ENCODE measurements around the gene DCLK2. TPM values are rescaled to one million over a fixed set of nuclear protein-coding genes. Genes with fewer than 3 reads are reported as not detected.
A peak's percentile ranks its signal among the peaks of the same experiment; 100 is the strongest.

The DCLK2 gene
- total RNA-seq, 1 experiment from 2014 or later: 2.7 TPM

DNA sequence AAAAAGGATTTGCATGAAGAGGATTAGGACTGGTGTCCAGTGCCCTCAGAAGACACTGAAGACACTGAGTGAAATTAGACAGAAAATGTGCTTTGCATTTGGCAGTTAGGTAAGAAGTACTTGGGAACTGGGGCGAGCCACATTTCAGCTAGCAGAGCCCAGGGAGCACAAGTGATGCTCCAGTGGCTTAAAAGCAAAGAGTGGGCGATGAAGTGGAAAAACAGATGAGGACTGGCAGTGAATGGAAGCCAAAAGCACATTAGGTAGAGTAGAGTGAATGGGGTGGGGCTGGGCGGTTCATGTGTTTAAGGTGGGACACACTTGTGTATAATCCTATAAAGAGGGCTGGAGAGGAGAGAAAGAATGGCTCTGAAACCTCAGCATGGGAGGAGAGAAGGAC lies 18.4 kb downstream of the DCLK2 start (continued):
- TF ChIP-seq, protein P1, sequence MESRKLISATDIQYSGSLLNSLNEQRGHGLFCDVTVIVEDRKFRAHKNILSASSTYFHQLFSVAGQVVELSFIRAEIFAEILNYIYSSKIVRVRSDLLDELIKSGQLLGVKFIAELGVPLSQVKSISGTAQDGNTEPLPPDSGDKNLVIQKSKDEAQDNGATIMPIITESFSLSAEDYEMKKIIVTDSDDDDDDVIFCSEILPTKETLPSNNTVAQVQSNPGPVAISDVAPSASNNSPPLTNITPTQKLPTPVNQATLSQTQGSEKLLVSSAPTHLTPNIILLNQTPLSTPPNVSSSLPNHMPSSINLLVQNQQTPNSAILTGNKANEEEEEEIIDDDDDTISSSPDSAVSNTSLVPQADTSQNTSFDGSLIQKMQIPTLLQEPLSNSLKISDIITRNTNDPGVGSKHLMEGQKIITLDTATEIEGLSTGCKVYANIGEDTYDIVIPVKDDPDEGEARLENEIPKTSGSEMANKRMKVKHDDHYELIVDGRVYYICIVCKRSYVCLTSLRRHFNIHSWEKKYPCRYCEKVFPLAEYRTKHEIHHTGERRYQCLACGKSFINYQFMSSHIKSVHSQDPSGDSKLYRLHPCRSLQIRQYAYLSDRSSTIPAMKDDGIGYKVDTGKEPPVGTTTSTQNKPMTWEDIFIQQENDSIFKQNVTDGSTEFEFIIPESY (IDR thresholded peaks at IDR 0.05; ENCODE audit: extremely low read depth, insufficient replicate concordance, low read length): no peak
- TF ChIP-seq EZH2phosphoT487 (IDR thresholded peaks at IDR 0.05; ENCODE audit: borderline replicate concordance): no peak

DNA sequence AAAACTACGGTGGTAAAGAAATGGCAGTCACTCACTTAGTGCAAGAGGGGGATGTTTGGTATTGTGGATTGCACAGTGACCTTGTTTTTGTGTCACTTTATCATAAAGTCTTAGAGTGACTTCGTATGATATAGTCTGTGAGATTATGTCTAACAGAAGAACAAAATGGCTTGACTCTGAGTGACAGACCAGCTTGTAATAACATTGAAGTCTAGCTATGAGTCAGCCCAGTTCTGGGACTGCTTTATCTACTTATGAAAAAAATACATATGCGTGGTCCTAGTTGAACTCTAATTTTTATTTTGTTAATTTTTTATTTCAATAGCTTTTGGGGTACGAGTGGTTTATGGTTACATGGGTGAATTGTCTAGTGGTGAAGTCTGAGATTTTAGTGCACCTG lies 20.0 kb downstream of the DCLK2 start:
- Histone ChIP-seq H3K27me3 (ENCODE audit: insufficient read depth, low read length) (no peaks in the 10 kb centered on the region), H4K20me1 (ENCODE audit: insufficient read depth) (no peaks in the 10 kb centered on the region), H3K4me2 (ENCODE audit: low read length) (no peak overlapping the region), H3K9me3 (ENCODE audit: control insufficient read depth in 1 of 2, insufficient read depth in 1 of 2, low read depth in 1 of 2, low read length in 2 of 2) (no peaks in the 10 kb centered on the region), H3K9me2 (ENCODE audit: insufficient read depth) (no peaks in the 10 kb centered on the region; the same call in 1 of the 2 replicates), H3K79me2 (ENCODE audit: insufficient read depth, low read length) (no peaks in the 10 kb centered on the region), H3K4me3 (replicated peaks in 1 of 2; ENCODE audit: low read depth in 1 of 2, low read length in 2 of 2) (no peak overlapping the region), H3K4me1 (ENCODE audit: control insufficient read depth in 1 of 2, insufficient read depth in 2 of 2, low read length in 2 of 2) (no peaks in the 10 kb centered on the region), H3K9ac (ENCODE audit: low read length) (no peak overlapping the region), H2AFZ (ENCODE audit: low read depth, low read length, poor library complexity, severe bottlenecking) (no peak overlapping the region), H3K27ac (ENCODE audit: low read depth, low read length) (no peak overlapping the region), H3K36me3 (ENCODE audit: control insufficient read depth in 1 of 2, insufficient read depth in 2 of 2, low read length in 2 of 2) (no peaks in the 10 kb centered on the region)
- intact Hi-C loops (cut with micrococcal nuclease): no loop called here
- BruUV-seq (replicated peaks): no TSS peak
- ChIA-PET POLR2A (no interaction called here), RAD21 (ENCODE audit: low non-redundant PET in 1 of 2, low total read pairs in 2 of 2, uncharacterized antibody in 2 of 2, unreplicated experiment in 2 of 2) (no interaction called here), CTCF (no interaction called here)
- no peak for ATAC-seq
- DNase-seq (ENCODE audit: low read depth, low spot score): no peak
- TF ChIP-seq EZH2phosphoT487 (IDR thresholded peaks at IDR 0.05; ENCODE audit: borderline replicate concordance) (no peak), CBX3 (IDR thresholded peaks at IDR 0.05; ENCODE audit: low read depth) (no peak)

DNA sequence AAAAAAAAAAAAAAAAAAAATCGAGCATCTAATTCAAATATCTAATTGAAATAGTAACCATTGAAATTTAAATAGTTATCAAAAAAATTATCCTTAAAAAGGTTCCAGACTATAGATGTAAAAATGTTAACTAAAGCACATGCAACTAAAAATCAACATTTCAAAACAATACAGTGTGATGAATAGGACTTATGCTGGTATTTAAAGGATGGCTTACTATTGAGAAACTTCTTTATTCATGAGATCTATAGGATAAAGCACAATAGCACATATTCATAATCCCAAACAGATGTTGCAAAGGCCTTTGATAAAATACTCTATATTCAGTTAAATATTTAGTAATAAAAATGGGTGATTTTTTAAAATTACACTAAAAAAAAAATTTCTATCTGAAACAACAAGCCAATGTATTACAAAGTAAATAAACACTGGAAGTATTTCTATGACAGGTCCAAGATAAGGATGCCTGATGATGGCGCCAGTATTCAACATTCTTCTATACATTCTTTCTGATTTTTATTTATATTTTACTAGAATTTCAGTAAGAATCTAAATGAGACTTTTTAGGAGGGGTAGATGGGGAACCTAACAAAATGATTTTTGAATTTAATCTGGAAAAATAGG lies 26.3 kb downstream of the DCLK2 start:
- Histone ChIP-seq H3K27ac (ENCODE audit: low read depth, low read length) (no peak overlapping the region), H4K20me1 (ENCODE audit: insufficient read depth) (no peaks in the 10 kb centered on the region), H3K4me3 (replicated peaks in 1 of 2; ENCODE audit: low read depth in 1 of 2, low read length in 2 of 2) (no peak overlapping the region), H3K9ac (ENCODE audit: low read length) (no peak overlapping the region), H3K4me1 (ENCODE audit: control insufficient read depth in 1 of 2, insufficient read depth in 2 of 2, low read length in 2 of 2) (no peaks in the 10 kb centered on the region), H3K79me2 (ENCODE audit: insufficient read depth, low read length) (no peaks in the 10 kb centered on the region), H3K27me3 (ENCODE audit: insufficient read depth, low read length) (no peaks in the 10 kb centered on the region), H2AFZ (ENCODE audit: low read depth, low read length, poor library complexity, severe bottlenecking) (no peak overlapping the region), H3K4me2 (ENCODE audit: low read length) (no peak overlapping the region), H3K9me2 (ENCODE audit: insufficient read depth) (no peaks in the 10 kb centered on the region; the same call in 1 of the 2 replicates), H3K36me3 (ENCODE audit: control insufficient read depth in 1 of 2, insufficient read depth in 2 of 2, low read length in 2 of 2) (no peaks in the 10 kb centered on the region), H3K9me3 (ENCODE audit: control insufficient read depth in 1 of 2, insufficient read depth in 1 of 2, low read depth in 1 of 2, low read length in 2 of 2) (no peaks in the 10 kb centered on the region)
- intact Hi-C loops (cut with micrococcal nuclease): no loop called here
- CTCF ChIA-PET: interaction anchor here (1.0 to 1.3 kb wide), 2 partner anchors 105 to 138 kb away, joined by 3 to 5 read pairs; no protein-coding TSS in a partner anchor
- ATAC-seq (no peak), DNase-seq (ENCODE audit: low read depth, low spot score) (no peak)
- BruUV-seq (replicated peaks): no TSS peak
- RAD21 ChIA-PET (ENCODE audit: low non-redundant PET in 1 of 2, low total read pairs in 2 of 2, uncharacterized antibody in 2 of 2, unreplicated experiment in 2 of 2): no interaction called here
- TF ChIP-seq POLR2AphosphoS5 (IDR thresholded peaks at IDR 0.05; ENCODE audit: low read depth, low read length) (no peak), CEBPB (IDR thresholded peaks at IDR 0.05; ENCODE audit: low read depth) (no peak), POLR2A (IDR thresholded peaks at IDR 0.05; ENCODE audit: borderline replicate concordance, extremely low read depth, insufficient read depth, insufficient read length) (no peak), RAD21 (IDR thresholded peaks at IDR 0.05; ENCODE audit: low read depth) (peak; percentile 43), SP1 (IDR thresholded peaks at IDR 0.05; ENCODE audit: low read depth) (no peak), ZFX (IDR thresholded peaks at IDR 0.05) (no peak), ZNF274 (IDR thresholded peaks at IDR 0.05; ENCODE audit: low read depth, low read length) (no peak), TCF7L2 (IDR thresholded peaks at IDR 0.05; ENCODE audit: borderline replicate concordance, extremely low read depth, insufficient read depth, insufficient read length) (no peak), SIN3A (IDR thresholded peaks at IDR 0.05; ENCODE audit: low read depth) (no peak)
- TF ChIP-seq, protein P2, sequence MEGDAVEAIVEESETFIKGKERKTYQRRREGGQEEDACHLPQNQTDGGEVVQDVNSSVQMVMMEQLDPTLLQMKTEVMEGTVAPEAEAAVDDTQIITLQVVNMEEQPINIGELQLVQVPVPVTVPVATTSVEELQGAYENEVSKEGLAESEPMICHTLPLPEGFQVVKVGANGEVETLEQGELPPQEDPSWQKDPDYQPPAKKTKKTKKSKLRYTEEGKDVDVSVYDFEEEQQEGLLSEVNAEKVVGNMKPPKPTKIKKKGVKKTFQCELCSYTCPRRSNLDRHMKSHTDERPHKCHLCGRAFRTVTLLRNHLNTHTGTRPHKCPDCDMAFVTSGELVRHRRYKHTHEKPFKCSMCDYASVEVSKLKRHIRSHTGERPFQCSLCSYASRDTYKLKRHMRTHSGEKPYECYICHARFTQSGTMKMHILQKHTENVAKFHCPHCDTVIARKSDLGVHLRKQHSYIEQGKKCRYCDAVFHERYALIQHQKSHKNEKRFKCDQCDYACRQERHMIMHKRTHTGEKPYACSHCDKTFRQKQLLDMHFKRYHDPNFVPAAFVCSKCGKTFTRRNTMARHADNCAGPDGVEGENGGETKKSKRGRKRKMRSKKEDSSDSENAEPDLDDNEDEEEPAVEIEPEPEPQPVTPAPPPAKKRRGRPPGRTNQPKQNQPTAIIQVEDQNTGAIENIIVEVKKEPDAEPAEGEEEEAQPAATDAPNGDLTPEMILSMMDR (IDR thresholded peaks at IDR 0.05 in 2 of 3, conservative IDR thresholded peaks at IDR 0.05 in 1 of 3; ENCODE audit: borderline replicate concordance in 1 of 3, insufficient read depth in 1 of 3, low read depth in 2 of 3, low read length in 2 of 3): peak in 1 of 3 experiments; percentile 18; a peak in 1 of 6 replicates
- TF ChIP-seq, protein P3, sequence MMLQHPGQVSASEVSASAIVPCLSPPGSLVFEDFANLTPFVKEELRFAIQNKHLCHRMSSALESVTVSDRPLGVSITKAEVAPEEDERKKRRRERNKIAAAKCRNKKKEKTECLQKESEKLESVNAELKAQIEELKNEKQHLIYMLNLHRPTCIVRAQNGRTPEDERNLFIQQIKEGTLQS (IDR thresholded peaks at IDR 0.05): no peak
- POLR2A ChIA-PET: no interaction called here

All from HCT116 (cell line).